Loucy (cell line): Measurements from ENCODE around the gene IGF1R.

Experiments used
- EZH2phosphoT487 ChIP-seq: fragments of 200-600 bp; IDR thresholded peaks from 2 replicates; pipeline ENCODE4 v1.6.1; 2018; ENCODE audit warnings: antibody characterized with exemption, mild to moderate bottlenecking, moderate library complexity, borderline replicate concordance
- TF ChIP-seq, protein P1 (sequence below): fragments of 200-600 bp; sonication (generic); conservative IDR thresholded peaks from 2 replicates; pipeline ENCODE4 v1.5.1; 2014; ENCODE audit warnings: mild to moderate bottlenecking, antibody characterized with exemption, low read length

GRCh38 chr15:98791046-98791701 is 142.8 kb downstream of the IGF1R start:
- TF ChIP-seq, protein P1, sequence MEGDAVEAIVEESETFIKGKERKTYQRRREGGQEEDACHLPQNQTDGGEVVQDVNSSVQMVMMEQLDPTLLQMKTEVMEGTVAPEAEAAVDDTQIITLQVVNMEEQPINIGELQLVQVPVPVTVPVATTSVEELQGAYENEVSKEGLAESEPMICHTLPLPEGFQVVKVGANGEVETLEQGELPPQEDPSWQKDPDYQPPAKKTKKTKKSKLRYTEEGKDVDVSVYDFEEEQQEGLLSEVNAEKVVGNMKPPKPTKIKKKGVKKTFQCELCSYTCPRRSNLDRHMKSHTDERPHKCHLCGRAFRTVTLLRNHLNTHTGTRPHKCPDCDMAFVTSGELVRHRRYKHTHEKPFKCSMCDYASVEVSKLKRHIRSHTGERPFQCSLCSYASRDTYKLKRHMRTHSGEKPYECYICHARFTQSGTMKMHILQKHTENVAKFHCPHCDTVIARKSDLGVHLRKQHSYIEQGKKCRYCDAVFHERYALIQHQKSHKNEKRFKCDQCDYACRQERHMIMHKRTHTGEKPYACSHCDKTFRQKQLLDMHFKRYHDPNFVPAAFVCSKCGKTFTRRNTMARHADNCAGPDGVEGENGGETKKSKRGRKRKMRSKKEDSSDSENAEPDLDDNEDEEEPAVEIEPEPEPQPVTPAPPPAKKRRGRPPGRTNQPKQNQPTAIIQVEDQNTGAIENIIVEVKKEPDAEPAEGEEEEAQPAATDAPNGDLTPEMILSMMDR: no peak
- no peak for TF ChIP-seq EZH2phosphoT487
